AG09309 (cell line): Measurements from ENCODE around the gene PHKG2.

Source experiments
- DNase-seq: peaks from one replicate; pipeline ENCODE4 v3.0.0-alpha.2; 2010; ENCODE audit warnings: low read depth
- H3K4me3 ChIP-seq: 2 replicates; pipeline ENCODE4 v1.5.1; 2011; ENCODE audit warnings: mild to moderate bottlenecking, low read depth, low read length, moderate library complexity; ENCODE audit not compliant: control insufficient read depth
- CTCF ChIP-seq: IDR thresholded peaks from 2 replicates; pipeline ENCODE4 v1.5.1; 2011; ENCODE audit warnings: mild to moderate bottlenecking, low read depth, low read length, inconsistent platforms; ENCODE audit not compliant: insufficient read depth, control insufficient read depth; ENCODE audit errors: missing control alignments

PHKG2 gene

GRCh38 chr16:30794634-30795033 is 46.4 kb downstream of the PHKG2 start:
- no peak for TF ChIP-seq CTCF
- no peak overlapping the region for H3K4me3 ChIP-seq
- DNase-seq, result no peak

- DNase-seq, result no peak
- TF ChIP-seq CTCF, result no peak
- no peak overlapping the region for H3K4me3 ChIP-seq
These were observed 49.6 kb downstream of the PHKG2 start for GRCh38 chr16:30797670-30798309.
